ENCODE results near the gene ZBTB40. TPM values are rescaled to one million over a fixed set of nuclear protein-coding genes. Genes with fewer than 3 reads are reported as not detected.

The ZBTB40 gene
- total and polyA plus RNA-seq, 4 donors, result 2.1 to 11.2 (median 4.6) TPM

GRCh38 chr1:22437573-22437972 lies 14.1 kb upstream of the ZBTB40 start:
- peaks cover 0 to 11% (median 3%) of the 10 kb centered on the region in 4 donors for H3K9me3 ChIP-seq (ENCODE audit: control insufficient read depth in 4 of 4, low read length in 3 of 4)
- no peak overlapping the region for H3K9ac ChIP-seq (ENCODE audit: low read depth in 1 of 2, low read length in 2 of 2)
- no peak for DNase-seq (ENCODE audit: low spot score)
- TF ChIP-seq RAD21 (IDR thresholded peaks at IDR 0.05) (no peak), EGR1 (IDR thresholded peaks at IDR 0.05; ENCODE audit: low read depth in 2 of 2) (no peak), TAF1 (conservative IDR thresholded peaks at IDR 0.05) (no peak), CTCF (IDR thresholded peaks at IDR 0.05; ENCODE audit: low read depth, low read length, missing input control) (no peak), MAX (IDR thresholded peaks at IDR 0.05) (no peak), JUND (IDR thresholded peaks at IDR 0.05) (no peak), RXRA (IDR thresholded peaks at IDR 0.05) (no peak), YY1 (IDR thresholded peaks at IDR 0.05) (no peak), FOXA1 (IDR thresholded peaks at IDR 0.05) (no peak), FOXA2 (IDR thresholded peaks at IDR 0.05) (no peak), HNF4A (conservative IDR thresholded peaks at IDR 0.05) (no peak), HNF4G (IDR thresholded peaks at IDR 0.05) (no peak), SP1 (IDR thresholded peaks at IDR 0.05) (no peak), NR2F2 (IDR thresholded peaks at IDR 0.05) (no peak), GABPA (IDR thresholded peaks at IDR 0.05 in 1 of 2, conservative IDR thresholded peaks at IDR 0.05 in 1 of 2) (no peak)
- TF ChIP-seq, protein P1, sequence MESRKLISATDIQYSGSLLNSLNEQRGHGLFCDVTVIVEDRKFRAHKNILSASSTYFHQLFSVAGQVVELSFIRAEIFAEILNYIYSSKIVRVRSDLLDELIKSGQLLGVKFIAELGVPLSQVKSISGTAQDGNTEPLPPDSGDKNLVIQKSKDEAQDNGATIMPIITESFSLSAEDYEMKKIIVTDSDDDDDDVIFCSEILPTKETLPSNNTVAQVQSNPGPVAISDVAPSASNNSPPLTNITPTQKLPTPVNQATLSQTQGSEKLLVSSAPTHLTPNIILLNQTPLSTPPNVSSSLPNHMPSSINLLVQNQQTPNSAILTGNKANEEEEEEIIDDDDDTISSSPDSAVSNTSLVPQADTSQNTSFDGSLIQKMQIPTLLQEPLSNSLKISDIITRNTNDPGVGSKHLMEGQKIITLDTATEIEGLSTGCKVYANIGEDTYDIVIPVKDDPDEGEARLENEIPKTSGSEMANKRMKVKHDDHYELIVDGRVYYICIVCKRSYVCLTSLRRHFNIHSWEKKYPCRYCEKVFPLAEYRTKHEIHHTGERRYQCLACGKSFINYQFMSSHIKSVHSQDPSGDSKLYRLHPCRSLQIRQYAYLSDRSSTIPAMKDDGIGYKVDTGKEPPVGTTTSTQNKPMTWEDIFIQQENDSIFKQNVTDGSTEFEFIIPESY (IDR thresholded peaks at IDR 0.05), result no peak
- TF ChIP-seq, protein P2, sequence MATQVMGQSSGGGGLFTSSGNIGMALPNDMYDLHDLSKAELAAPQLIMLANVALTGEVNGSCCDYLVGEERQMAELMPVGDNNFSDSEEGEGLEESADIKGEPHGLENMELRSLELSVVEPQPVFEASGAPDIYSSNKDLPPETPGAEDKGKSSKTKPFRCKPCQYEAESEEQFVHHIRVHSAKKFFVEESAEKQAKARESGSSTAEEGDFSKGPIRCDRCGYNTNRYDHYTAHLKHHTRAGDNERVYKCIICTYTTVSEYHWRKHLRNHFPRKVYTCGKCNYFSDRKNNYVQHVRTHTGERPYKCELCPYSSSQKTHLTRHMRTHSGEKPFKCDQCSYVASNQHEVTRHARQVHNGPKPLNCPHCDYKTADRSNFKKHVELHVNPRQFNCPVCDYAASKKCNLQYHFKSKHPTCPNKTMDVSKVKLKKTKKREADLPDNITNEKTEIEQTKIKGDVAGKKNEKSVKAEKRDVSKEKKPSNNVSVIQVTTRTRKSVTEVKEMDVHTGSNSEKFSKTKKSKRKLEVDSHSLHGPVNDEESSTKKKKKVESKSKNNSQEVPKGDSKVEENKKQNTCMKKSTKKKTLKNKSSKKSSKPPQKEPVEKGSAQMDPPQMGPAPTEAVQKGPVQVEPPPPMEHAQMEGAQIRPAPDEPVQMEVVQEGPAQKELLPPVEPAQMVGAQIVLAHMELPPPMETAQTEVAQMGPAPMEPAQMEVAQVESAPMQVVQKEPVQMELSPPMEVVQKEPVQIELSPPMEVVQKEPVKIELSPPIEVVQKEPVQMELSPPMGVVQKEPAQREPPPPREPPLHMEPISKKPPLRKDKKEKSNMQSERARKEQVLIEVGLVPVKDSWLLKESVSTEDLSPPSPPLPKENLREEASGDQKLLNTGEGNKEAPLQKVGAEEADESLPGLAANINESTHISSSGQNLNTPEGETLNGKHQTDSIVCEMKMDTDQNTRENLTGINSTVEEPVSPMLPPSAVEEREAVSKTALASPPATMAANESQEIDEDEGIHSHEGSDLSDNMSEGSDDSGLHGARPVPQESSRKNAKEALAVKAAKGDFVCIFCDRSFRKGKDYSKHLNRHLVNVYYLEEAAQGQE (IDR thresholded peaks at IDR 0.05), result no peak
- TF ChIP-seq, protein P3, sequence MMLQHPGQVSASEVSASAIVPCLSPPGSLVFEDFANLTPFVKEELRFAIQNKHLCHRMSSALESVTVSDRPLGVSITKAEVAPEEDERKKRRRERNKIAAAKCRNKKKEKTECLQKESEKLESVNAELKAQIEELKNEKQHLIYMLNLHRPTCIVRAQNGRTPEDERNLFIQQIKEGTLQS (IDR thresholded peaks at IDR 0.05), result no peak
- WGBS, result 74% methylated on average over 13 of the region's 13 CpGs
- no peak overlapping the region for H3K4me3 ChIP-seq (ENCODE audit: low read depth in 1 of 3, low read length in 3 of 3)
- no peaks in the 10 kb centered on the region for H3K4me1 ChIP-seq (ENCODE audit: control insufficient read depth in 4 of 4, insufficient read depth in 4 of 4, low read length in 3 of 4)
- no peaks in the 10 kb centered on the region for H3K36me3 ChIP-seq (ENCODE audit: control insufficient read depth in 4 of 4, insufficient read depth in 3 of 4, low read depth in 1 of 4, low read length in 3 of 4)
- H3K27ac ChIP-seq (ENCODE audit: low read depth in 1 of 2, low read length in 2 of 2), result no peak overlapping the region
- no peaks in the 10 kb centered on the region for H3K27me3 ChIP-seq (ENCODE audit: control insufficient read depth in 4 of 4, insufficient read depth in 4 of 4, low read length in 3 of 4)
